ENCODE measurements around the gene TMEM143.
A peak's percentile ranks its signal among the peaks of the same experiment; 100 is the strongest.

TMEM143 gene

GRCh38 chr19:48363810-48364597 is at the start of gene TMEM143, which contains the start of gene SYNGR4:
TMEM143 (minus strand) TSS chr19:48363940; CDS start chr19:48363920, 20 bp downstream.
SYNGR4 (plus strand) TSS chr19:48364367; CDS start chr19:48365843, 1,476 bp downstream.
- no peak for TF ChIP-seq CTCF (IDR thresholded peaks at IDR 0.05)
- Histone ChIP-seq H3K4me1 (peaks cover 10% of the 10 kb centered on the region), H3K4me2 (ENCODE audit: low read length) (peak within 1 kb of the TSS; percentile 75), H3K9me3 (ENCODE audit: control insufficient read depth, low read length) (no peaks in the 10 kb centered on the region), H3K36me3 (ENCODE audit: control insufficient read depth, insufficient read depth, low read length) (no peaks in the 10 kb centered on the region), H2AFZ (peak within 1 kb of the TSS; percentile 88), H3K9ac (peak within 1 kb of the TSS; percentile 69), H3K79me2 (no peaks in the 10 kb centered on the region), H3K27me3 (ENCODE audit: control insufficient read depth, insufficient read depth, low read length) (no peaks in the 10 kb centered on the region), H3K27ac (peak within 1 kb of the TSS; percentile 93), H3K4me3 (ENCODE audit: low read depth, low read length) (peak within 1 kb of the TSS; percentile 61)

- Histone ChIP-seq H3K9ac (no peak overlapping the region), H3K79me2 (no peaks in the 10 kb centered on the region), H3K4me1 (no peaks in the 10 kb centered on the region), H3K36me3 (ENCODE audit: control insufficient read depth, insufficient read depth, low read length) (no peaks in the 10 kb centered on the region), H3K4me3 (ENCODE audit: low read depth, low read length) (no peak overlapping the region), H3K27me3 (ENCODE audit: control insufficient read depth, insufficient read depth, low read length) (no peaks in the 10 kb centered on the region), H3K4me2 (ENCODE audit: low read length) (no peak overlapping the region), H3K27ac (no peak overlapping the region), H2AFZ (no peak overlapping the region), H3K9me3 (ENCODE audit: control insufficient read depth, low read length) (no peaks in the 10 kb centered on the region)
- TF ChIP-seq CTCF (IDR thresholded peaks at IDR 0.05), result no peak
These were observed 42.1 kb upstream of the TMEM143 start for GRCh38 chr19:48405850-48406249.

- TF ChIP-seq CTCF (IDR thresholded peaks at IDR 0.05), result no peak
- no peak overlapping the region for H3K4me2 ChIP-seq (ENCODE audit: low read length)
- H3K9me3 ChIP-seq (ENCODE audit: control insufficient read depth, low read length), result no peaks in the 10 kb centered on the region
These were observed 41.4 kb upstream of the TMEM143 start for GRCh38 chr19:48405010-48405659.

GRCh38 chr19:48403606-48404005 is 39.9 kb upstream of the TMEM143 start:
- Histone ChIP-seq H3K9ac (no peak overlapping the region), H3K4me2 (ENCODE audit: low read length) (no peak overlapping the region), H3K9me3 (ENCODE audit: control insufficient read depth, low read length) (no peaks in the 10 kb centered on the region), H2AFZ (peak overlapping the region; percentile 67), H3K79me2 (no peaks in the 10 kb centered on the region), H3K36me3 (ENCODE audit: control insufficient read depth, insufficient read depth, low read length) (no peaks in the 10 kb centered on the region), H3K4me1 (no peaks in the 10 kb centered on the region), H3K4me3 (ENCODE audit: low read depth, low read length) (no peak overlapping the region), H3K27me3 (ENCODE audit: control insufficient read depth, insufficient read depth, low read length) (no peaks in the 10 kb centered on the region), H3K27ac (no peak overlapping the region)
- no peak for TF ChIP-seq CTCF (IDR thresholded peaks at IDR 0.05)

More at GRCh38 chr19:48405010-48405659, 41.4 kb upstream of the TMEM143 start:
- Histone ChIP-seq H3K9ac (no peak overlapping the region), H3K27ac (no peak overlapping the region), H3K27me3 (ENCODE audit: control insufficient read depth, insufficient read depth, low read length) (no peaks in the 10 kb centered on the region), H2AFZ (no peak overlapping the region), H3K4me3 (ENCODE audit: low read depth, low read length) (no peak overlapping the region), H3K4me1 (no peaks in the 10 kb centered on the region), H3K36me3 (ENCODE audit: control insufficient read depth, insufficient read depth, low read length) (no peaks in the 10 kb centered on the region), H3K79me2 (no peaks in the 10 kb centered on the region)
